HepG2 (cell line): ENCODE measurements around the gene RGL1. TPM values are rescaled to one million over a fixed set of nuclear protein-coding genes. Genes with fewer than 3 reads are reported as not detected.

Source experiments
- ATAC-seq: fragments of 200-7000 bp; cut with Tn5 transposase; 3 replicates; pipeline ENCODE4 v1.9.1; 2020; ENCODE audit warnings: mild to moderate bottlenecking, moderate library complexity
- BruUV-seq: library from RNA; stranded (reverse); fragments of 400-500 nt; replicated peaks from 2 replicates; lab custom pipeline; 2021; lab: Mats Ljungman, UMichigan
- CTCF ChIA-PET: fragments of 300-600 bp; formaldehyde crosslinking; extraction: SDS; loops from one replicate; lab custom pipeline; 2021; ENCODE audit warnings: low total read pairs, inconsistent platforms, low intra/inter-chr PET ratio; lab: Yijun Ruan, JAX
- POLR2A ChIA-PET: fragments of 350-600 bp; sonication (Branson Sonifier 250); formaldehyde crosslinking; loops from one replicate; lab custom pipeline; 2020; ENCODE audit warnings: antibody characterized with exemption, inconsistent platforms; lab: Yijun Ruan, JAX
- DNase-seq: peaks from one replicate; pipeline ENCODE4 v3.0.0-alpha.2; 2015; ENCODE audit warnings: low spot score
- FAIRE-seq: peaks from 3 replicates; lab custom pipeline; 2011; peaks lifted over from hg19 to GRCh38; lab: Jason Lieb, UNC
- H2AFZ ChIP-seq: one replicate; pipeline ENCODE4 v1.6.1; 2011; ENCODE audit warnings: low read length, inconsistent platforms
- H3K27ac ChIP-seq: fragments of 300-600 bp; 3 replicates; pipeline ENCODE4 v1.8.0; 2011; ENCODE audit warnings: mixed run types, mild to moderate bottlenecking, mixed read lengths, low read length, inconsistent platforms; ENCODE audit not compliant: insufficient read depth; ENCODE audit errors: extremely low read length
- H3K27me3 ChIP-seq, 2 experiments: fragments of 200-600 bp in 1 of 2; 2 replicates in 1 of 2; 3 replicates in 1 of 2; pipeline versions ENCODE4 v1.6.0 to v1.8.0; 2011; ENCODE audit warnings: low read length in 2 of 2, mild to moderate bottlenecking in 2 of 2, moderate library complexity in 2 of 2, inconsistent platforms in 1 of 2; ENCODE audit not compliant: insufficient read depth in 2 of 2, control insufficient read depth in 1 of 2
- H3K36me3 ChIP-seq, 2 experiments: fragments of 200-600 bp in 1 of 2; replicated peaks in 1 of 2; 2 replicates in 1 of 2; 3 replicates in 1 of 2; pipeline versions ENCODE4 v1.5.1 to v1.8.0; 2011; ENCODE audit warnings: low read length in 2 of 2, inconsistent platforms in 1 of 2; ENCODE audit not compliant: insufficient read depth in 2 of 2, control insufficient read depth in 1 of 2
- H3K4me1 ChIP-seq: 2 replicates; pipeline ENCODE4 v1.5.1; 2012; ENCODE audit warnings: low read length, inconsistent platforms; ENCODE audit not compliant: insufficient read depth
- H3K4me2 ChIP-seq: 2 replicates; pipeline ENCODE4 v1.6.0; 2011; ENCODE audit warnings: low read depth, low read length, inconsistent platforms
- H3K4me3 ChIP-seq, 3 experiments: fragments of 200-600 bp in 1 of 3; sonication (generic), shearing (Covaris generic) in 1 of 3; replicated peaks in 1 of 3; 2 replicates each; pipeline ENCODE4 v1.5.1; 2011 to 2016; ENCODE audit warnings: low read length in 3 of 3, inconsistent platforms in 2 of 3, low read depth in 2 of 3, mild to moderate bottlenecking in 2 of 3, control low read depth in 1 of 3, mixed read lengths in 1 of 3; ENCODE audit not compliant: insufficient read depth in 1 of 3
- H3K79me2 ChIP-seq: one replicate; pipeline ENCODE4 v1.6.1; 2011; ENCODE audit warnings: low read length, inconsistent platforms; ENCODE audit not compliant: insufficient read depth
- H3K9ac ChIP-seq: 2 replicates; pipeline ENCODE4 v1.6.0; 2011; ENCODE audit warnings: mild to moderate bottlenecking, low read depth, low read length, inconsistent platforms; ENCODE audit not compliant: insufficient read depth
- H3K9me3 ChIP-seq: 2 replicates; pipeline ENCODE4 v1.5.1; 2012; ENCODE audit warnings: mild to moderate bottlenecking, low read length
- H4K20me1 ChIP-seq: 2 replicates; pipeline ENCODE4 v1.6.0; 2011; ENCODE audit warnings: inconsistent platforms, mild to moderate bottlenecking, low read length, moderate library complexity; ENCODE audit not compliant: insufficient read depth
- HMGA1 ChIP-seq: sonication (generic); formaldehyde crosslinking; conservative IDR thresholded peaks from 2 replicates; pipeline ENCODE4 v1.4.0; 2020; ENCODE audit warnings: missing genetic modification reagents
- NCOA1 ChIP-seq: sonication (generic); formaldehyde crosslinking; IDR thresholded peaks from 2 replicates; pipeline ENCODE4 v1.9.0; 2021; ENCODE audit warnings: missing genetic modification reagents
- YY1 ChIP-seq: IDR thresholded peaks from 2 replicates; pipeline ENCODE4 v1.6.1; 2011; ENCODE audit warnings: low read length, low read depth, moderate library complexity, mild to moderate bottlenecking; ENCODE audit not compliant: insufficient read depth, insufficient replicate concordance
- ZNF569 ChIP-seq: sonication (generic); formaldehyde crosslinking; IDR thresholded peaks from 2 replicates; pipeline ENCODE4 v1.5.0; 2020; ENCODE audit warnings: mild to moderate bottlenecking, missing genetic modification reagents, moderate library complexity, borderline replicate concordance
- ZSCAN21 ChIP-seq: sonication (generic); formaldehyde crosslinking; IDR thresholded peaks from 2 replicates; pipeline ENCODE4 v1.8.0; 2022; ENCODE audit warnings: mild to moderate bottlenecking, missing genetic modification reagents, moderate library complexity, borderline replicate concordance
- in situ Hi-C: cut with HindIII; loops from 2 replicates; pipeline ENCODE4 v1.10.0; 2017; ENCODE audit warnings: low pct_unique_long_range_greater_than_20kb; ENCODE audit not compliant: extremely low pct_ligation_motif_present
- intact Hi-C: fragments of 100-400 bp; cut with micrococcal nuclease; formaldehyde crosslinking; loops from one replicate; pipeline ENCODE4 v1.10.0; 2022; ENCODE audit not compliant: unreplicated experiment
- polyA plus RNA-seq, 8 experiments: library from polyadenylated mRNA; depleted of rRNA in 3 of 8; stranded (reverse) in 7 of 8; unstranded in 1 of 8; fragments of >200 nt; fragmentation: Illumina TruSeq in 4 of 8; extraction: Trizol in 4 of 8; gene quantifications; 2 replicates each; pipeline versions ENCODE4 v1.2.1 to v1.2.3, GENCODE V29; 2011 to 2016; ENCODE audit warnings: low read depth in 4 of 8, missing spikeins in 1 of 8, mixed read lengths in 1 of 8; ENCODE audit not compliant: insufficient read depth in 1 of 8
- total RNA-seq, 5 experiments: library from RNA; depleted of rRNA; stranded (reverse); fragments of >200 nt; fragmentation: Illumina TruSeq; extraction: Trizol; gene quantifications; 2 replicates each; pipeline ENCODE4 v1.2.3, GENCODE V29; 2016; ENCODE audit warnings: low read depth in 1 of 5
- TF ChIP-seq, protein P1 (sequence below): sonication (generic); formaldehyde crosslinking; IDR thresholded peaks from 2 replicates; pipeline ENCODE4 v1.4.0; 2020; ENCODE audit warnings: mild to moderate bottlenecking, missing genetic modification reagents
- TF ChIP-seq, protein P2 (sequence below): sonication (generic); formaldehyde crosslinking; IDR thresholded peaks from 2 replicates; pipeline ENCODE4 v1.8.0; 2022; ENCODE audit warnings: mild to moderate bottlenecking, missing genetic modification reagents, borderline replicate concordance
- TF ChIP-seq, protein P3 (sequence below): sonication (generic); formaldehyde crosslinking; IDR thresholded peaks from 2 replicates; pipeline ENCODE4 v1.9.0; 2021; ENCODE audit warnings: missing genetic modification reagents, borderline replicate concordance

RGL1 gene
- total and polyA plus RNA-seq, 2 of the 13 experiments (the other 11 are each of a cell fraction or from before 2014, with no cell fraction given), result 3.5 to 4.7 TPM

DNA sequence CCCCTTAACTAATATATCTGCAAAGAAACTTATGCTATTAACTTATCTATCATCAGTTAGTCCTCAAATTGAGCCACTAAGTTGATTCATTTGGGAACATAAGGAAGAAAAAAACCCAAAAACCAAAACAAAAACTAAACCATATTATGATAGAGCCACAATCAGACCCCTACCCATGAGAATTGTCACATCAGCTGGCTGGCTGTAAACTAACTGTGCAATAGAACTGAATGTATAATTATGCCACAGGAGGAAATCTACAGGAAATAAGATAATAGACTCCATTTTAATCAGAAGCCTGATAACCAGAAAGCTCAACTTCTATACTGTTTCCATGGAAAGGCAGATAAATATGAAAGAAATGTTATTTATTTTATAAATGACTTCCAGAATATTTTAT is 110.0 kb downstream of the RGL1 start:
- Histone ChIP-seq H3K4me3 (no peak overlapping the region), H2AFZ (no peak overlapping the region), H3K27ac (no peak overlapping the region), H3K27me3 (no peaks in the 10 kb centered on the region), H3K4me1 (peaks cover 4% of the 10 kb centered on the region; the same call in 1 of the 2 replicates), H3K36me3 (peaks cover 12 to 14% of the 10 kb centered on the region in 2 experiments; a peak in 4 of 5 replicates), H4K20me1 (no peaks in the 10 kb centered on the region), H3K9me3 (no peaks in the 10 kb centered on the region), H3K9ac (no peak overlapping the region), H3K4me2 (no peak overlapping the region), H3K79me2 (no peaks in the 10 kb centered on the region)
- intact Hi-C loops, result loop anchor here (5.0 kb wide), 3 partner anchors 103 to 278 kb away; partner anchors contain the start of gene ARPC5
- ChIA-PET CTCF (interaction anchor here (1.6 to 2.4 kb wide), 2 partner anchors 259 to 305 kb away, joined by 3 to 36 read pairs; no protein-coding TSS in a partner anchor), POLR2A (no interaction called here)
- in situ Hi-C loops, result loop anchor here (5.0 kb wide), 1 partner anchor 258 kb away; no protein-coding TSS in a partner anchor
- no TSS peak for BruUV-seq
- no peak for FAIRE-seq
- ATAC-seq, result no peak
- TF ChIP-seq, protein P1, sequence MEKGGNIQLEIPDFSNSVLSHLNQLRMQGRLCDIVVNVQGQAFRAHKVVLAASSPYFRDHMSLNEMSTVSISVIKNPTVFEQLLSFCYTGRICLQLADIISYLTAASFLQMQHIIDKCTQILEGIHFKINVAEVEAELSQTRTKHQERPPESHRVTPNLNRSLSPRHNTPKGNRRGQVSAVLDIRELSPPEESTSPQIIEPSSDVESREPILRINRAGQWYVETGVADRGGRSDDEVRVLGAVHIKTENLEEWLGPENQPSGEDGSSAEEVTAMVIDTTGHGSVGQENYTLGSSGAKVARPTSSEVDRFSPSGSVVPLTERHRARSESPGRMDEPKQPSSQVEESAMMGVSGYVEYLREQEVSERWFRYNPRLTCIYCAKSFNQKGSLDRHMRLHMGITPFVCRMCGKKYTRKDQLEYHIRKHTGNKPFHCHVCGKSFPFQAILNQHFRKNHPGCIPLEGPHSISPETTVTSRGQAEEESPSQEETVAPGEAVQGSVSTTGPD (CRISPR knock-in tag), result no peak
- TF ChIP-seq HMGA1 (CRISPR knock-in tag) (no peak), YY1 (no peak), ZNF569 (CRISPR knock-in tag) (no peak), ZSCAN21 (CRISPR knock-in tag) (no peak), NCOA1 (CRISPR knock-in tag) (no peak)
- TF ChIP-seq, protein P2, sequence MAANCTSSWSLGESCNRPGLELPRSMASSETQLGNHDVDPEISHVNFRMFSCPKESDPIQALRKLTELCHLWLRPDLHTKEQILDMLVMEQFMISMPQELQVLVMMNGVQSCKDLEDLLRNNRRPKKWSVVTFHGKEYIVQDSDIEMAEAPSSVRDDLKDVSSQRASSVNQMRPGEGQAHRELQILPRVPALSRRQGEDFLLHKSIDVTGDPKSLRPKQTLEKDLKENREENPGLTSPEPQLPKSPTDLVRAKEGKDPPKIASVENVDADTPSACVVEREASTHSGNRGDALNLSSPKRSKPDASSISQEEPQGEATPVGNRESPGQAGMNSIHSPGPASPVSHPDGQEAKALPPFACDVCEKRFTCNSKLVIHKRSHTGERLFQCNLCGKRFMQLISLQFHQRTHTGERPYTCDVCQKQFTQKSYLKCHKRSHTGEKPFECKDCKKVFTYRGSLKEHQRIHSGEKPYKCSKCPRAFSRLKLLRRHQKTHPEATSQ (CRISPR knock-in tag), result no peak
- TF ChIP-seq, protein P3, sequence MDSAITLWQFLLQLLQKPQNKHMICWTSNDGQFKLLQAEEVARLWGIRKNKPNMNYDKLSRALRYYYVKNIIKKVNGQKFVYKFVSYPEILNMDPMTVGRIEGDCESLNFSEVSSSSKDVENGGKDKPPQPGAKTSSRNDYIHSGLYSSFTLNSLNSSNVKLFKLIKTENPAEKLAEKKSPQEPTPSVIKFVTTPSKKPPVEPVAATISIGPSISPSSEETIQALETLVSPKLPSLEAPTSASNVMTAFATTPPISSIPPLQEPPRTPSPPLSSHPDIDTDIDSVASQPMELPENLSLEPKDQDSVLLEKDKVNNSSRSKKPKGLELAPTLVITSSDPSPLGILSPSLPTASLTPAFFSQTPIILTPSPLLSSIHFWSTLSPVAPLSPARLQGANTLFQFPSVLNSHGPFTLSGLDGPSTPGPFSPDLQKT (CRISPR knock-in tag), result no peak
- DNase-seq, result no peak
